Stimulated activated CD4-positive, alpha-beta T cell treated with anti-CD3 and anti-CD28 coated beads, TNF-alpha, amount 100 ng/mL, for 24 hours (primary cell): Measurements from ENCODE around the gene SLC1A4.

ENCODE experiments used
- DNase-seq, 3 experiments: peaks; one replicate each; pipeline ENCODE4 v3.0.0-alpha.2; 2020; ENCODE audit warnings: low read depth in 3 of 3

Gene SLC1A4

DNA sequence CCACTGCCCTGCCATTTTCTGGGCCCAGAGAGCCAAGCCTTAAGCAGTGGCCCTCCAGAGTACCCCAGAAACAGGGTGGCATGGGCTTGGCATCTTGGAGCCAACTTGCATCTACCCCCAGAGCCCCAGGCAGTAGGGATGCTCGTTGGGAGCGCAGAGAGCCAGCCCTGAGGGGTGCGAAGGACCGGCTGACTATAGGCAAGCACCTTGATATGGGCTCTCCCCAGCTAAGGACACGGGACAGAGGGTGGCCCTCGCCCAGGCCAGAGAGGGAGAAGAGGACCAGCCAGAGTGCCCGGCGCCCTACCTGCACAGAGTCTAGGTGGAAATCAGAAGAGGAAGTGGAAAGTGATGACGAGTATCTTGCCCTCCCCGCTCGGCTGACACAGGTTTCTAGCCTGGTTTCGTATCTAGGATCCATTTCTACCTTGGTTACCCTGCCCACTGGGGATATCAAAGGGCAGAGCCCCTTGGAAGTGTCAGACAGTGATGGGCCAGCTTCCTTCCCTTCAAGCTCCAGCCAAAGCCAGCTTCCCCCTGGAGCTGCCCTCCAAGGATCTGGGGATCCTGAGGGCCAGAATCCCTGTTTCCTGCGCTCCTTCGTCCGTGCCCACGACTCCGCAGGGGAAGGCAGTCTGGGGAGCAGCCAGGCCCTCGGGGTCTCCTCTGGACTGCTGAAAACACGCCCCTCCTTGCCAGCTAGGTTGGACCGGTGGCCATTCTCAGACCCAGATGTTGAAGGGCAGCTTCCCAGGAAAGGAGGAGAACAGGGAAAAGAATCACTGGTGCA, 83.2 kb downstream of the SLC1A4 start:
- no peak for DNase-seq
